K562 (cell line): ENCODE results near the gene CRIP3. TPM values are rescaled to one million over a fixed set of nuclear protein-coding genes. Genes with fewer than 3 reads are reported as not detected.

ENCODE experiments used
- CXXC5 ChIP-seq: fragments of 250-450 bp; sonication (Bioruptor Pico); IDR thresholded peaks from 2 replicates; pipeline ENCODE4 v1.8.0; 2022; ENCODE audit warnings: inconsistent platforms, mild to moderate bottlenecking, moderate library complexity
- E2F1 ChIP-seq: sonication (generic); formaldehyde crosslinking; IDR thresholded peaks from 2 replicates; pipeline ENCODE4 v1.8.1; 2023; ENCODE audit warnings: mild to moderate bottlenecking, missing genetic modification reagents, moderate library complexity
- EGR1 ChIP-seq: fragments of 450-650 bp; conservative IDR thresholded peaks from 2 replicates; pipeline ENCODE4 v1.6.1; 2017; ENCODE audit warnings: mild to moderate bottlenecking
- ETV6 ChIP-seq, 3 experiments: fragments of 150-350 bp in 1 of 3; sonication (generic) in 1 of 3; formaldehyde crosslinking in 1 of 3; IDR thresholded peaks; 2 replicates each; pipeline versions ENCODE4 v1.6.1 to v1.8.0; 2014 to 2022; ENCODE audit warnings: borderline replicate concordance in 2 of 3, low read depth in 2 of 3, antibody characterized with exemption in 1 of 3, low read length in 1 of 3, mild to moderate bottlenecking in 1 of 3, missing genetic modification reagents in 1 of 3
- GATA2 ChIP-seq: sonication (generic); formaldehyde crosslinking; IDR thresholded peaks from 2 replicates; pipeline ENCODE4 v1.4.0; 2020; ENCODE audit warnings: mild to moderate bottlenecking, missing genetic modification reagents
- HIVEP1 ChIP-seq: fragments of 250-450 bp; sonication (Bioruptor Pico); IDR thresholded peaks from 2 replicates; pipeline ENCODE4 v1.4.0; 2020; ENCODE audit warnings: mild to moderate bottlenecking
- HMBOX1 ChIP-seq: sonication (generic); IDR thresholded peaks from 2 replicates; pipeline ENCODE4 v1.6.1; 2016
- HMG20A ChIP-seq: fragments of 450-650 bp; formaldehyde crosslinking; conservative IDR thresholded peaks from 2 replicates; pipeline ENCODE4 v1.4.0; 2020; ENCODE audit warnings: mild to moderate bottlenecking, mixed read lengths
- JUN ChIP-seq, 2 experiments: sonication (generic) in 1 of 2; formaldehyde crosslinking in 1 of 2; IDR thresholded peaks; 2 replicates each; pipeline versions ENCODE4 v1.6.1 to v1.8.0; 2012 to 2022; ENCODE audit warnings: borderline replicate concordance in 2 of 2, mild to moderate bottlenecking in 2 of 2, improper control_type of control experiment in 1 of 2, low read depth in 1 of 2, low read length in 1 of 2, missing genetic modification reagents in 1 of 2
- MED1 ChIP-seq: sonication (generic); formaldehyde crosslinking; IDR thresholded peaks from 2 replicates; pipeline ENCODE4 v1.8.1; 2023; ENCODE audit warnings: missing genetic modification reagents, borderline replicate concordance
- MTA3 ChIP-seq: fragments of 450-650 bp; formaldehyde crosslinking; IDR thresholded peaks from 2 replicates; pipeline ENCODE4 v1.6.1; 2017; ENCODE audit warnings: mild to moderate bottlenecking, borderline replicate concordance
- NR1H2 ChIP-seq: sonication (generic); formaldehyde crosslinking; IDR thresholded peaks from 2 replicates; pipeline ENCODE4 v1.4.0; 2020; ENCODE audit warnings: mild to moderate bottlenecking, missing genetic modification reagents
- PKNOX1 ChIP-seq: fragments of 450-650 bp; IDR thresholded peaks from 2 replicates; pipeline ENCODE4 v1.6.1; 2016
- SOX6 ChIP-seq: fragments of 450-650 bp; IDR thresholded peaks from 2 replicates; pipeline ENCODE4 v1.6.1; 2014; ENCODE audit warnings: mild to moderate bottlenecking
- XRCC3 ChIP-seq: fragments of 450-650 bp; IDR thresholded peaks from 2 replicates; pipeline ENCODE4 v1.6.1; 2017; ENCODE audit warnings: mild to moderate bottlenecking, moderate library complexity
- ZBTB34 ChIP-seq: fragments of 250-450 bp; sonication (Bioruptor Pico); IDR thresholded peaks from 2 replicates; pipeline ENCODE4 v1.8.0; 2021; ENCODE audit warnings: mild to moderate bottlenecking, moderate library complexity
- ZFP91 ChIP-seq: sonication (generic); formaldehyde crosslinking; IDR thresholded peaks from 2 replicates; pipeline ENCODE4 v1.8.0; 2022; ENCODE audit warnings: mild to moderate bottlenecking, missing genetic modification reagents
- ZFX ChIP-seq: sonication (generic); formaldehyde crosslinking; IDR thresholded peaks from 2 replicates; pipeline ENCODE4 v1.8.0; 2022; ENCODE audit warnings: mild to moderate bottlenecking, missing genetic modification reagents, moderate library complexity
- ZNF165 ChIP-seq: fragments of 250-450 bp; sonication (Bioruptor Pico); IDR thresholded peaks from 2 replicates; pipeline ENCODE4 v1.4.0; 2020; ENCODE audit warnings: borderline replicate concordance
- ZNF57 ChIP-seq: fragments of 450-650 bp; formaldehyde crosslinking; IDR thresholded peaks from 2 replicates; pipeline ENCODE4 v1.4.0; 2020; ENCODE audit warnings: mild to moderate bottlenecking, moderate library complexity
- ZNF830 ChIP-seq: fragments of 250-450 bp; sonication (Bioruptor Pico); IDR thresholded peaks from 2 replicates; pipeline ENCODE4 v1.5.0; 2021; ENCODE audit warnings: mild to moderate bottlenecking
- polyA plus RNA-seq, 8 experiments: library from polyadenylated mRNA; depleted of rRNA in 4 of 8; stranded (reverse) in 5 of 8; unstranded in 3 of 8; fragments of >200 nt; fragmentation: Nextera tagmentation in 2 of 8; fragmentation: Illumina TruSeq in 1 of 8; extraction: Ambion mirVana in 2 of 8; extraction: Trizol in 1 of 8; gene quantifications; 2 replicates each; pipeline versions ENCODE4 v1.2.1 to v1.2.3, GENCODE V29; 2011 to 2014; ENCODE audit warnings: inconsistent platforms in 1 of 8, missing spikeins in 1 of 8
- total RNA-seq, 7 experiments: library from RNA; depleted of rRNA in 6 of 7; stranded (reverse); fragments of >200 nt in 6 of 7; fragmentation: Illumina TruSeq in 2 of 7; extraction: Trizol in 2 of 7; gene quantifications; 2 replicates each; pipeline versions ENCODE4 v1.2.1 to v1.2.3, GENCODE V29; 2011 to 2021; ENCODE audit warnings: low replicate concordance in 1 of 7

CRIP3 gene
- total and polyA plus RNA-seq, 9 of the 15 experiments (the other 6 are each of a cell fraction or from before 2014, with no cell fraction given), result 0.36 to 2.1 (median 0.87) TPM

GRCh38 chr6:43308101-43308989, at the start of gene CRIP3 (continued):
- TF ChIP-seq CXXC5 (CRISPR knock-in tag) (peak; percentile 51), ETV6 (IDR thresholded peaks at IDR 0.05; ENCODE audit: borderline replicate concordance in 1 of 2, low read depth in 2 of 2, low read length in 1 of 2) (no peak), ETV6 (CRISPR knock-in tag; IDR thresholded peaks at IDR 0.05; ENCODE audit: borderline replicate concordance) (no peak), MED1 (CRISPR knock-in tag) (no peak), ZFP91 (CRISPR knock-in tag) (no peak), ZNF165 (no peak), EGR1 (peak; percentile 55), HIVEP1 (CRISPR knock-in tag) (no peak), GATA2 (CRISPR knock-in tag) (no peak), HMBOX1 (no peak), MTA3 (no peak), PKNOX1 (no peak), SOX6 (no peak), ZFX (0 out of 2 replicates have a peak, but pooled peaks have one; percentile 16), NR1H2 (CRISPR knock-in tag) (no peak), ZBTB34 (CRISPR knock-in tag) (no peak), E2F1 (CRISPR knock-in tag) (no peak), XRCC3 (no peak), ZNF57 (CRISPR knock-in tag) (no peak), HMG20A (CRISPR knock-in tag) (no peak), JUN (IDR thresholded peaks at IDR 0.05; ENCODE audit: borderline replicate concordance, low read depth, low read length) (no peak), JUN (CRISPR knock-in tag; IDR thresholded peaks at IDR 0.05; ENCODE audit: borderline replicate concordance) (no peak), ZNF830 (CRISPR knock-in tag) (no peak)
